NCI-H2107 (cell line): ENCODE results near the gene NISCH.

Source experiments
- DNase-seq: peaks from one replicate; lab custom pipeline; 2025; lab: John Stamatoyannopoulos, UW

The NISCH gene

DNA sequence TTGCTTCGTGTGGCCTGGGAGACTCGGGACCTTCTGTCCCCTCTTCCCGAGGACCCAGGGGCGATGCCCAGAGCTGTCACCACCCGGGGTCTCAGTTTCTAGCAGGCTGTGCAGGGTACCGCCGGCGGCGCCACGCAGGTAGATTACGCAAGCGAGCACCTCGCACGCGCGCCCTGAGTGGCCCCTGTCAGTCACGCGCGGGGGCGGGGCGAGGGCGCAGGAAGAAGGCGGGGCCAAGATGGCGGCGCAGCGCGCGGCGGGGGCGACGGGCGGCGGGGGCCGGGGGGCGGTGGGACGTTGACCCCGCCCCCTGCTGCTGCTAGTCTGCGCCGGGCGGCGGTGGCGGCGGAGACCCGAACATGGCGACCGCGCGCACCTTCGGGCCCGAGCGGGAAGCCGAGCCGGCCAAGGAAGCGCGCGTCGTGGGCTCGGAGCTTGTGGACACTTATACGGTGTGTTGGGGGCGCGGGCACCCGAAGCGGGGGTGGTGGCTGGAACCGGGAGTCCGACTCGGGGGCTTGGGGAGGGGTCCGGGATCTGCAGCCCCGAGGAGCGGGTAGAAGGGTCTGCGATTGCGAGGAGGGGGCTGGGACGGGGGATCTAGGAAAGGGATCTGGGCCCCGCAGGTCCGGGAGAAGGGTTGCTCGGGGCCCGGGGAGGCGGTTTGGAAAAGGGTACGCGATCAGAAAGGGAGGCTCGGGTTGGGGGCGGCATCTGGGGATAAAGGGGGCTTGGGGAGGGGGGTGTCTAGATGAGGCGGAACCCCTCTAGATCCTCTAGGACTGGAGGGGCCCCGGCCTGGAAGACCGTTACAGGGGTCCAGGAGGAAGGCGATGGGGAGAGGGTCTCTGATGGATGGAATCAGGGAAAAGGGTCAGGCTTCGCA, at the start of gene NISCH:
NISCH (plus strand) TSS at position 322 of the 886 bp plus-strand sequence; CDS start at position 360, 38 bp downstream.
- peak; percentile 38 for DNase-seq

GRCh38 chr3:52406231-52406661, 49.2 kb upstream of the NISCH start:
- DNase-seq, result peak; percentile 40

DNA sequence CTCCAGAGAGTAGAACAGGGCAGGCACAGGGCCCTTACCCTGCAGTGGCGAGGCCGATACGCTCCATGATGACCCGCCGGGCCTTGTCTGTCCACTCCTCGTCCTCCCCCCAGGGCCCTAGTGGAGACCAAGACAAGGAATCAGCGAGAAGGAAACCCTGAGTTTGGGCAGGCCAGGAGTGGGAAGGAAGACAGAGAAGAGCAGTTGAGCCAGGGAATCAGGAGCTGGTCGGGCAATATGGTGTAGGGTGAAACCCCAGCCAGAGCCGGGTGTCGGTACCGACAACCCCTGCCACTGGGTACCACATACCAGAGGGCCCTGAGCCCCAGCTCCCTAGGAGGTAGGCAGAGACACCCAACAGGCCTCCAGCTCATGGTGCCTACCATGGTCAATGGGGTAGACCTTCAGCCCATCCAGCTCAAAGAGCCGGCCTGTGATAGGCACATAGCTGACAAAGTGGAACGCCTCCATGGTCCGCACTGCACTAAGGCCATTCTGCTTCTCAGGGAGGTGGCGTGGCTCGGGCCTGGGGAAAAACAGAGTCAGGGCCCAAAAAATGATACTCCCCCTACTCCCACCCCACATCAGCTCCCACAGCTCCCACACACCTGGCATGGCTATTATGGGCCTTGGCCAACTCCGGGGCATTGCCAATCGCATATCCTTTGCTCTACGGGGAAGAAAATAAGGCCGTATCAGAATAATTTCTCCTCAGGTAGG, 48.5 kb upstream of the NISCH start:
- no peak for DNase-seq

- no peak for DNase-seq
Observed at GRCh38 chr3:52407779-52408178, 47.6 kb upstream of the NISCH start.

DNA sequence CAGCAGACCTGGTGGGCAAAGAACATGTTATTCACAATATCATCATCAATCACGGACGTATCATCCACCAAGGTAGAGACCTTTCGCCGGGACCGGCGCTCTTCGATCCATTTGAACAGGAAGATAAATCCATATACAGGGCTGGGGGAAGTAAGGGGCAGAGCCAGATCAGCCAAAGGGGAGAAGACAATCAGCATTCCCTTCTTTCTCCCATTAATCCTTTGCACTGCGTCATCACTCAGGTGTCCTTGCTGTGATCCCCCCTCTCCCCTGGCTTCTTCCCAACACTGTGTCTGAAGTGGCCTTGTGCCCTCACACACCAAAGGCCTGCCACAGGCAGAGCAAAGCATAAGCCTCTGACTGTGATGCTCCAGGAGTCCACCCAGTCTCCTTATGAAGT, 46.9 kb upstream of the NISCH start:
- no peak for DNase-seq

DNA sequence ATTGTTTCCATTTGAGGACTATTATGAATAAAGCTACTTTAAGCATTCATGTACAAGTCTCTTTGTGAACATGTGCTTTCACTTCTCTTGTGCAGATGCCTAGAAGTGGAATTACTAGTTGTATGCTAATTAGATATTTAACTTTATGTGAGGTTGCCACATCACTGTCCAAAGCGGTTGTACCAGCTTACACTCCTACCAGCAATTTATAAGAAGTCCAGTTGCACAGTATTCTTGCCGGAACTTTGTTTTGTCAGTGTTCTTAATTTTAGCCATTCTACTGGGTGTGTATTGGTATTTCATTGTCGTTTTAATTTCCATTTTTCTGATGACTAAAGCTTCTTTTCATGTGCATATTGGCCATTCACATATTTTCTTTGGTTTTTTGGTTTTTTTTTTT, 39.6 kb upstream of the NISCH start:
- no peak for DNase-seq

DNA sequence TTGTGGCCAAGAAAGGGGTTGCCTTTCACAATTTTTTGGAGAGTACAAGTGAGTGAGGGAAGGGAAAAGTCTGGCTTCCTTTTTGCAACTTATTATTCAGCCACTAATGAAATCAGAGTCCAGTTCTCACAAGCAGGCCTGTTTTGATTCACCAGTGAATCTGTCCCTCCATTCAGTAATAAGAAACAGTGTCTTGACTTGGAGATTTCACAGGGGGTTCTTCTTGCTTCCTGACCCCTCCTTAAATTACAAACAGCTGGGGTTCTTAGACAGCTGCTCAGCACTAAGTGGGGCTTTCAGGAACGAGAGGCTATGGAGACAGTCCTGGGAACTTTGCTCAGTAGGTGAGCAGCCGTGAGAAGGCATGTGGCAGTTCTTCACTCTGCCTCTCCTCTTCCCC, 35.0 kb upstream of the NISCH start:
- DNase-seq, result no peak

DNA sequence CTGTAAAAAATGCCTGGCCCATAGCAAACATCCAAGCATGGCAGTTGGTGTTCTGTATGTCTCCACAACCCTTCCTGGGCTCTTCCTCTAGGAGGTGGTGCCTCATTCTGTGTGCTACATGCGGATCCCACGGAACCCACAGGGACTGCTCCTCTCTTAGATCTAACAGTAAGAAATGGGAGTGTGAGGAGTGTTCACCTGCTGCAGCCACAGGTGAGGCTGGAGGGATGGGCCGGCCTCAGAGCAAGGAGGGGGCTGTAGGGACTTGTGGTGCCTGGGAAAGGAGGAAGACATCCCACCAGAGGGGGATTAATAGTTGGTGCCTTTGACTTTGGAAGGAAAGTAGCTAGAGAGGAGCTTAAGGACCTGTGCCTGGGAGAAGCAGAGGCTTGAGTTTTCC, 32.7 kb upstream of the NISCH start:
- DNase-seq, result no peak

- DNase-seq, result no peak
Observed at GRCh38 chr3:52423173-52423572, 32.2 kb upstream of the NISCH start.

- DNase-seq, result no peak
Observed at GRCh38 chr3:52428151-52429005, 27.0 kb upstream of the NISCH start.

GRCh38 chr3:52429031-52429430, 26.4 kb upstream of the NISCH start:
- no peak for DNase-seq

- no peak for DNase-seq
Observed at GRCh38 chr3:52429779-52430415, 25.5 kb upstream of the NISCH start.

- DNase-seq, result no peak
Observed at GRCh38 chr3:52430416-52430810, 25.0 kb upstream of the NISCH start.

DNA sequence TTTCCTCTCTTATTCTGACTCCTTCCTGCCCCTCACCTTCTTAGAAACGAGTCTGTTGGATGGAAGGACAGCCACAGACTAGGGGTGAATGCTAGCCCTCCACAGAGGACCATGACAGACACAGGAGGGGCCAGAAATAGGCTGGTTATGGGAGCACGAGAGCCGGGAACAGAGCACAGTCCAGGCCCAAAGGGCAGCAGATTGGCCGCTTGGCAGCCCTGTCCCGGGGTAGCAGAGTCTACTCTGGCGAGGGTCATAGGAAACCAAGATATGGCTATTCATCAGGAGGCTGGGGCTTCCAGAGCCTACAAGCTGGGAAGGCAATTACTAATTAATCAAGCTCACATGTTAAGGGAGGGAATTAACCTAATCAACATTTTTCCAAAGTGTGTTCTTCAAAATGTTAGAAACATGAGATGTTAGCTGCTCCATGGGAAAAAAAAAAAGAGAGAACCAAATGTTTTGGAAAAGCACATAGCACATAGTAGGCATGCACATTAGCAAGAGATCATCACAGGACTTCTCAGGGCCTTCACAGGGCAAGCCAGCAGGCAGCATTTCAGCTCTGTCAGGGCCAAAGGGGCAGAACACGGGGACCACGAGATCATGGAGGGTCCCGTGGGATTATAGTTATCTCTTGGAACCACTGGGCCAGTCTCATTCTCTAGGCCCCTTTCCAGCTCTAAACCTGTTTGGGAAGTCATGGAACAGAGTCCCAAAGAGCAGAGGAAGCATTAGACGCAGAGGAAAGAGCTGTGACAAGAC, 23.8 kb upstream of the NISCH start:
- no peak for DNase-seq

GRCh38 chr3:52432225-52432624, 23.2 kb upstream of the NISCH start:
- no peak for DNase-seq

- no peak for DNase-seq
Observed at GRCh38 chr3:52432691-52433141, 22.7 kb upstream of the NISCH start.

DNA sequence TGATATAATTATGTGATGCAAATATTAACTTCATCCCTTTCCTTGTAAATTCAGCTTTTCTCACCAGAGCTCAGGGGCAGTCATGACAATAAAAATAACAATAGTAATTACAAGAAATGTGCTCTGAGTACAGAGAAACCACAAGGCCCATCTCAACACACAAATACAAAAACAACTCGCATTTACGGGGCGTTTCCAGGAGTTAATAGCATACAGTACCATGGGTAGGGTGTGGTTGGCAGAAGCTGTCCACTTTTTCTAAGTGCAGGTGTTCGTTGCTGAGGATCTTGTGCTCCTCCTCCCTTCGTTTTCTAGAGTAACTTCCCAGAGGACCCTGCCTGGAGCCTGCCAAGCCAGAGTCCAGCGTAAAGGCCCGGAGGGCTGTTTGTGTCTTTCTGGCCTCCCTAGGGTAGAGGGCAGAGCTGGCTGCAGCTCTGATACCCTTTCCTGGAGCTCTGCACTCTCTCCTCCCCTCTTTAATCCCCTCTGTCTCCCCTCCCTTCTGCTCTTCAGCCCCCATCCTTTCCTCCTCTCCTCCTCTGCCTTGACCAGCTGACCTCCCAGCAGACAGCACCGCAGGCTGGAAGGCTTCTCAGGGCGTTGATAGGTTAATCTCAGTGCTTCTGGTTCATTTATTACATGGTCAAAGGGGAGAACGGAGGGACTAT, 21.9 kb upstream of the NISCH start:
- no peak for DNase-seq

GRCh38 chr3:52433996-52434479, 21.4 kb upstream of the NISCH start:
- no peak for DNase-seq

DNA sequence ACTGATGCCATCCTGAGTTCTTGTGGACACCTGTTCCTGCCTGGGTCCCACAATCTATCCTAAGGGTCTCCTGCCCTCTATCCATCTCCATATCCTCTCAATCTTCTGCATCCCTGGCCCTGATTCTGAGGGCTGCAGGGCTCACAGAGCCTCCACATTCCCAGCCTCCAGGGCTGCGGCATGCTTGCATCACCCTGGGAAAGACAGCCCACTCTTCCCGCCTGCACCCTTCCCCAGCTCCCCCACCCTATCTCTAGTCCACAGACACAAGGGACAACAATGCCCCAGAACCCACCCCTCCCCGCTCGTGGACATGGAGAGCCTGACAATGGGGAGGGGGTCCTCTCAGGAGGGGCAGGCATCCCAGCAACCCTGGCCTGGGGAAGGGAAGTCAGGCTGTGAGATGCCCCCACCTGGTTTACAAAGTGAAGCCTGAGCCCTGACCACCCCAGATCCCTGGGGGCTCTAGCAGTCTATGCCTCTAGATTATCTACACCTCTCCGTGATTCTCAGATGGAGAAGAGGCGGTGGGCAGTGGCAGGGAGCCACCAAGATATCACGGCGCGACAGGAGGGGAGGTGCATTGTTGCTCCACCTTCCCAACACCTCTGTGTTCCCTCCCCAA, 20.8 kb upstream of the NISCH start:
- no peak for DNase-seq
